Measurements from ENCODE around the gene SLC22A23.

The SLC22A23 gene

GRCh38 chr6:3396503-3397180, 60.2 kb downstream of the SLC22A23 start:
- H3K27ac ChIP-seq (ENCODE audit: low read length, poor library complexity, severe bottlenecking), result no peak overlapping the region
- no peaks in the 10 kb centered on the region for H3K79me1 ChIP-seq (replicated peaks; ENCODE audit: low read length, poor library complexity, severe bottlenecking)
- H2AFZ ChIP-seq (ENCODE audit: low read depth, low read length), result no peak overlapping the region
- H4K8ac ChIP-seq (ENCODE audit: low read length), result no peak overlapping the region
- H2BK120ac ChIP-seq (ENCODE audit: low read depth, low read length), result no peak overlapping the region
- no peak overlapping the region for H3K4me3 ChIP-seq (ENCODE audit: insufficient read depth in 1 of 2, low read depth in 1 of 2, low read length in 2 of 2)
- DNase-seq, result no peak
- H3K4me2 ChIP-seq (ENCODE audit: low read length, poor library complexity, severe bottlenecking), result no peak overlapping the region
- no peak overlapping the region for H4K91ac ChIP-seq (ENCODE audit: low read length)
- 97% methylated on average over 19 of the region's 19 CpGs for WGBS
- H3K9me3 ChIP-seq (ENCODE audit: control insufficient read depth, low read length), result no peaks in the 10 kb centered on the region
- no peak overlapping the region for H3K18ac ChIP-seq (ENCODE audit: low read depth in 1 of 2, low read length in 2 of 2)
- no peak overlapping the region for H3K9ac ChIP-seq (ENCODE audit: low read length)
- peaks cover 6% of the 10 kb centered on the region for H3K4me1 ChIP-seq (ENCODE audit: control insufficient read depth, insufficient read depth, low read depth, low read length)
- H2BK5ac ChIP-seq (ENCODE audit: low read depth, low read length, poor library complexity, severe bottlenecking), result no peak overlapping the region
- no peak overlapping the region for H3K23ac ChIP-seq (ENCODE audit: low read length in 2 of 2)
- H3K27me3 ChIP-seq (ENCODE audit: control insufficient read depth in 1 of 2, insufficient read depth in 1 of 2, low read length in 2 of 2), result no peaks in the 10 kb centered on the region
- H3K14ac ChIP-seq (ENCODE audit: low read length in 2 of 2), result no peak overlapping the region
- no peak overlapping the region for H2BK12ac ChIP-seq (ENCODE audit: low read length in 2 of 2)
- no peak overlapping the region for H2BK15ac ChIP-seq (ENCODE audit: low read depth, poor library complexity, severe bottlenecking)
- no peak overlapping the region for H2AK5ac ChIP-seq (ENCODE audit: low read length, severe bottlenecking)
- H3K4ac ChIP-seq (ENCODE audit: low read depth in 1 of 2, low read length in 2 of 2), result no peak overlapping the region
- H3K36me3 ChIP-seq (ENCODE audit: control insufficient read depth in 1 of 2, insufficient read depth in 2 of 2, low read depth in 1 of 2, low read length in 2 of 2), result peaks cover 0 to 24% of the 10 kb centered on the region in 2 experiments

GRCh38 chr6:3394671-3395070, 62.2 kb downstream of the SLC22A23 start:
- H2AFZ ChIP-seq (ENCODE audit: low read depth, low read length), result no peak overlapping the region
- no peak overlapping the region for H3K18ac ChIP-seq (ENCODE audit: low read depth in 1 of 2, low read length in 2 of 2)
- no peak overlapping the region for H3K9ac ChIP-seq (ENCODE audit: low read length)
- no peak overlapping the region for H2AK5ac ChIP-seq (ENCODE audit: low read length, severe bottlenecking)
- H3K4ac ChIP-seq (ENCODE audit: low read depth in 1 of 2, low read length in 2 of 2), result no peak overlapping the region
- H2BK15ac ChIP-seq (ENCODE audit: low read depth, poor library complexity, severe bottlenecking), result no peak overlapping the region
- H3K23ac ChIP-seq (ENCODE audit: low read length in 2 of 2), result no peak overlapping the region
- no peaks in the 10 kb centered on the region for H3K9me3 ChIP-seq (ENCODE audit: control insufficient read depth, low read length)
- WGBS, result 85% methylated on average over 7 of the region's 7 CpGs
- H3K79me1 ChIP-seq (replicated peaks; ENCODE audit: low read length, poor library complexity, severe bottlenecking), result no peaks in the 10 kb centered on the region
- H3K27ac ChIP-seq (ENCODE audit: low read length, poor library complexity, severe bottlenecking), result no peak overlapping the region
- no peaks in the 10 kb centered on the region for H3K27me3 ChIP-seq (ENCODE audit: control insufficient read depth in 1 of 2, insufficient read depth in 1 of 2, low read length in 2 of 2)
- no peak overlapping the region for H3K14ac ChIP-seq (ENCODE audit: low read length in 2 of 2)
- H4K8ac ChIP-seq (ENCODE audit: low read length), result no peak overlapping the region
- no peak overlapping the region for H2BK120ac ChIP-seq (ENCODE audit: low read depth, low read length)
- no peak overlapping the region for H2BK12ac ChIP-seq (ENCODE audit: low read length in 2 of 2)
- no peak overlapping the region for H4K91ac ChIP-seq (ENCODE audit: low read length)
- H2BK5ac ChIP-seq (ENCODE audit: low read depth, low read length, poor library complexity, severe bottlenecking), result no peak overlapping the region
- H3K4me2 ChIP-seq (ENCODE audit: low read length, poor library complexity, severe bottlenecking), result no peak overlapping the region
- no peak overlapping the region for H3K4me3 ChIP-seq (ENCODE audit: insufficient read depth in 1 of 2, low read depth in 1 of 2, low read length in 2 of 2)
- peaks cover 6% of the 10 kb centered on the region for H3K4me1 ChIP-seq (ENCODE audit: control insufficient read depth, insufficient read depth, low read depth, low read length)
- H3K36me3 ChIP-seq (ENCODE audit: control insufficient read depth in 1 of 2, insufficient read depth in 2 of 2, low read depth in 1 of 2, low read length in 2 of 2), result peaks cover 0 to 17% of the 10 kb centered on the region in 2 experiments
- DNase-seq, result no peak

- H2BK5ac ChIP-seq (ENCODE audit: low read depth, low read length, poor library complexity, severe bottlenecking), result no peak overlapping the region
- no peak overlapping the region for H2BK120ac ChIP-seq (ENCODE audit: low read depth, low read length)
- no peak overlapping the region for H3K23ac ChIP-seq (ENCODE audit: low read length in 2 of 2)
- no peak overlapping the region for H4K8ac ChIP-seq (ENCODE audit: low read length)
- no peak overlapping the region for H3K14ac ChIP-seq (ENCODE audit: low read length in 2 of 2)
- no peaks in the 10 kb centered on the region for H3K79me1 ChIP-seq (replicated peaks; ENCODE audit: low read length, poor library complexity, severe bottlenecking)
- no peak for DNase-seq
- peaks cover 0 to 17% of the 10 kb centered on the region in 2 experiments for H3K36me3 ChIP-seq (ENCODE audit: control insufficient read depth in 1 of 2, insufficient read depth in 2 of 2, low read depth in 1 of 2, low read length in 2 of 2)
- H3K9ac ChIP-seq (ENCODE audit: low read length), result no peak overlapping the region
- no peak overlapping the region for H3K4me2 ChIP-seq (ENCODE audit: low read length, poor library complexity, severe bottlenecking)
- H2BK15ac ChIP-seq (ENCODE audit: low read depth, poor library complexity, severe bottlenecking), result no peak overlapping the region
- WGBS, result 92% methylated on average over 8 of the region's 8 CpGs
- H3K27me3 ChIP-seq (ENCODE audit: control insufficient read depth in 1 of 2, insufficient read depth in 1 of 2, low read length in 2 of 2), result no peaks in the 10 kb centered on the region
- no peak overlapping the region for H4K91ac ChIP-seq (ENCODE audit: low read length)
- no peak overlapping the region for H3K4me3 ChIP-seq (ENCODE audit: insufficient read depth in 1 of 2, low read depth in 1 of 2, low read length in 2 of 2)
- no peak overlapping the region for H2AFZ ChIP-seq (ENCODE audit: low read depth, low read length)
- H3K9me3 ChIP-seq (ENCODE audit: control insufficient read depth, low read length), result no peaks in the 10 kb centered on the region
- no peak overlapping the region for H3K18ac ChIP-seq (ENCODE audit: low read depth in 1 of 2, low read length in 2 of 2)
- no peak overlapping the region for H2BK12ac ChIP-seq (ENCODE audit: low read length in 2 of 2)
- no peak overlapping the region for H2AK5ac ChIP-seq (ENCODE audit: low read length, severe bottlenecking)
- no peak overlapping the region for H3K4ac ChIP-seq (ENCODE audit: low read depth in 1 of 2, low read length in 2 of 2)
- no peak overlapping the region for H3K27ac ChIP-seq (ENCODE audit: low read length, poor library complexity, severe bottlenecking)
- peaks cover 3% of the 10 kb centered on the region for H3K4me1 ChIP-seq (ENCODE audit: control insufficient read depth, insufficient read depth, low read depth, low read length)
Measured at GRCh38 chr6:3393836-3394202, 63.0 kb downstream of the SLC22A23 start.

GRCh38 chr6:3392930-3393835, 63.7 kb downstream of the SLC22A23 start:
- no peak overlapping the region for H2BK120ac ChIP-seq (ENCODE audit: low read depth, low read length)
- no peak overlapping the region for H4K8ac ChIP-seq (ENCODE audit: low read length)
- H3K27me3 ChIP-seq (ENCODE audit: control insufficient read depth in 1 of 2, insufficient read depth in 1 of 2, low read length in 2 of 2), result no peaks in the 10 kb centered on the region
- no peak overlapping the region for H2BK15ac ChIP-seq (ENCODE audit: low read depth, poor library complexity, severe bottlenecking)
- no peak overlapping the region for H3K4me3 ChIP-seq (ENCODE audit: insufficient read depth in 1 of 2, low read depth in 1 of 2, low read length in 2 of 2)
- H3K14ac ChIP-seq (ENCODE audit: low read length in 2 of 2), result no peak overlapping the region
- H4K91ac ChIP-seq (ENCODE audit: low read length), result no peak overlapping the region
- H3K23ac ChIP-seq (ENCODE audit: low read length in 2 of 2), result no peak overlapping the region
- peaks cover 3% of the 10 kb centered on the region for H3K4me1 ChIP-seq (ENCODE audit: control insufficient read depth, insufficient read depth, low read depth, low read length)
- H3K36me3 ChIP-seq (ENCODE audit: control insufficient read depth in 1 of 2, insufficient read depth in 2 of 2, low read depth in 1 of 2, low read length in 2 of 2), result peaks cover 0 to 17% of the 10 kb centered on the region in 2 experiments
- H3K4ac ChIP-seq (ENCODE audit: low read depth in 1 of 2, low read length in 2 of 2), result no peak overlapping the region
- no peak overlapping the region for H3K27ac ChIP-seq (ENCODE audit: low read length, poor library complexity, severe bottlenecking)
- H3K9me3 ChIP-seq (ENCODE audit: control insufficient read depth, low read length), result no peaks in the 10 kb centered on the region
- no peak overlapping the region for H2BK5ac ChIP-seq (ENCODE audit: low read depth, low read length, poor library complexity, severe bottlenecking)
- WGBS, result 83% methylated on average over 11 of the region's 13 CpGs
- H2AFZ ChIP-seq (ENCODE audit: low read depth, low read length), result no peak overlapping the region
- DNase-seq, result no peak
- H3K18ac ChIP-seq (ENCODE audit: low read depth in 1 of 2, low read length in 2 of 2), result no peak overlapping the region
- H3K4me2 ChIP-seq (ENCODE audit: low read length, poor library complexity, severe bottlenecking), result no peak overlapping the region
- no peak overlapping the region for H3K9ac ChIP-seq (ENCODE audit: low read length)
- H2BK12ac ChIP-seq (ENCODE audit: low read length in 2 of 2), result no peak overlapping the region
- no peak overlapping the region for H2AK5ac ChIP-seq (ENCODE audit: low read length, severe bottlenecking)
- no peaks in the 10 kb centered on the region for H3K79me1 ChIP-seq (replicated peaks; ENCODE audit: low read length, poor library complexity, severe bottlenecking)

Measured in mesenchymal stem cell (in vitro differentiated cells and primary cell).